T-cell (primary cell): ENCODE results near the gene ZNF710. TPM values are rescaled to one million over a fixed set of nuclear protein-coding genes. Genes with fewer than 3 reads are reported as not detected.
"Not testable (repeated sequence)": the region's sequence is repeated elsewhere in the genome, so short reads cannot be mapped to it uniquely, and the experiment has no call there.

Experiments used
- ATAC-seq, 4 experiments: fragments of 200-7000 bp in 3 of 4; fragments of 150-1000 bp in 1 of 4; cut with Tn5 transposase; replicated peaks in 1 of 4; 1 replicate in 3 of 4; 2 replicates in 1 of 4; pipeline ENCODE4 v1.10.0; 2021; ENCODE audit warnings: moderate library complexity in 3 of 4, mild to moderate bottlenecking in 2 of 4, moderate number of reproducible peaks in 1 of 4
- CTCF ChIA-PET, 2 donors: fragments of 300-600 bp; sonication (Branson Sonifier 250); formaldehyde crosslinking; loops; one replicate each; lab custom pipeline; 2022; ENCODE audit warnings: antibody characterized with exemption in 2 of 2; lab: Charles Lee
- POLR2A ChIA-PET, 2 donors: fragments of 300-600 bp; sonication (Branson Sonifier 250); formaldehyde crosslinking; loops; one replicate each; lab custom pipeline; 2022; ENCODE audit warnings: antibody characterized with exemption in 2 of 2; lab: Charles Lee
- DNase-seq, 35 experiments: peaks; one replicate each; pipeline versions ENCODE4 v3.0.0 to v3.0.0-alpha.2; 2013 to 2023
- H3K27ac ChIP-seq: one replicate; pipeline ENCODE4 v1.5.1; 2013; ENCODE audit warnings: low read length
- H3K27me3 ChIP-seq, 2 experiments: replicated peaks in 1 of 2; 1 replicate in 1 of 2; 2 replicates in 1 of 2; pipeline versions ENCODE4 v1.6.1 to v1.7.0; 2013; ENCODE audit warnings: low read length in 1 of 2, mixed read lengths in 1 of 2; ENCODE audit not compliant: control insufficient read depth in 2 of 2, insufficient read depth in 2 of 2; ENCODE audit errors: extremely low read depth in 1 of 2
- H3K36me3 ChIP-seq, 2 donors: 1 replicate in 1 of 2; 2 replicates in 1 of 2; pipeline versions ENCODE4 v1.6.1 to v1.7.0; 2013; ENCODE audit warnings: low read length in 1 of 2; ENCODE audit not compliant: control insufficient read depth in 2 of 2, insufficient read depth in 1 of 2; ENCODE audit errors: extremely low read depth in 1 of 2
- H3K4me1 ChIP-seq, 2 experiments: 1 replicate in 1 of 2; 2 replicates in 1 of 2; pipeline versions ENCODE4 v1.6.1 to v1.7.0; 2013; ENCODE audit warnings: low read length in 2 of 2, mixed read lengths in 1 of 2; ENCODE audit not compliant: insufficient read depth in 2 of 2, control insufficient read depth in 1 of 2; ENCODE audit errors: extremely low read depth in 1 of 2
- H3K4me3 ChIP-seq, 2 donors: 1 replicate in 1 of 2; 2 replicates in 1 of 2; pipeline versions ENCODE4 v1.5.1 to v1.7.0; 2013; ENCODE audit warnings: mild to moderate bottlenecking in 2 of 2, low read length in 1 of 2, moderate library complexity in 1 of 2; ENCODE audit not compliant: control insufficient read depth in 1 of 2; ENCODE audit errors: extremely low read depth in 1 of 2
- H3K9me3 ChIP-seq: 2 replicates; pipeline ENCODE4 v1.7.0; 2013
- H3K27ac Mint-ChIP-seq, 2 donors: one replicate each; pipeline ENCODE4 v1.8.0; 2020 to 2021; ENCODE audit warnings: mild to moderate bottlenecking in 2 of 2, mixed read lengths in 2 of 2
- H3K27me3 Mint-ChIP-seq, 2 donors: one replicate each; pipeline ENCODE4 v1.8.0; 2021 to 2022; ENCODE audit warnings: mixed read lengths in 2 of 2
- H3K36me3 Mint-ChIP-seq: one replicate; pipeline ENCODE4 v1.8.0; 2021; ENCODE audit warnings: mixed read lengths
- H3K4me1 Mint-ChIP-seq, 3 donors: one replicate each; pipeline ENCODE4 v1.8.0; 2020 to 2022; ENCODE audit warnings: mixed read lengths in 3 of 3, mild to moderate bottlenecking in 1 of 3
- H3K4me3 Mint-ChIP-seq, 3 donors: one replicate each; pipeline ENCODE4 v1.8.0; 2020 to 2022; ENCODE audit warnings: mild to moderate bottlenecking in 3 of 3, mixed read lengths in 3 of 3, moderate library complexity in 3 of 3
- H3K9me3 Mint-ChIP-seq, 3 donors: one replicate each; pipeline ENCODE4 v1.8.0; 2020 to 2022; ENCODE audit warnings: mixed read lengths in 3 of 3
- WGBS: methylation state at CpG from one replicate; pipeline ENCODE4 v1.1.5; 2013; ENCODE audit warnings: missing lambda C conversion rate; ENCODE audit not compliant: insufficient coverage; 5-methylcytosine and 5-hydroxymethylcytosine counted together
- total RNA-seq, 35 experiments: library from RNA in 6 of 35; stranded (reverse) in 6 of 35; fragments of 120-200 nt in 1 of 35; gene quantifications; one replicate each; pipeline versions ENCODE4 v1.2.1 to v1.2.4 and lab custom pipeline; 2013 to 2026

The ZNF710 gene
- total RNA-seq (10 to 100 TPM; 11.8 to 21.2 (median 17.7) TPM), total RNA-seq (lab: John Stamatoyannopoulos, UW) (4.9 to 24.1 (median 13.9) reads per million in 29 experiments)
- total RNA-seq (2013), result 8.7 TPM

GRCh38 chr15:90001062-90001682, at the start of gene ZNF710:
Gene ZNF710, plus strand, starts transcription at chr15:90001324. Its CDS starts 65,814 bp downstream, at chr15:90067138.
- H3K4me1 ChIP-seq, result peaks cover 20 to 43% of the 10 kb centered on the region in 2 experiments
- ATAC-seq, result peak; percentile 48 to 60 (median 52)
- CTCF ChIA-PET, result no interaction called here
- H3K4me3 Mint-ChIP-seq, result peak within 1 kb of the TSS; percentile 92 to 96 (median 95)
- no peaks in the 10 kb centered on the region for H3K36me3 ChIP-seq
- under 1% methylated on average over 22 of the region's 42 CpGs for WGBS
- peak within 1 kb of the TSS; percentile 69 for H3K27ac ChIP-seq
- no peaks in the 10 kb centered on the region for H3K36me3 Mint-ChIP-seq
- no peaks in the 10 kb centered on the region for H3K9me3 ChIP-seq
- H3K27me3 Mint-ChIP-seq, result no peaks in the 10 kb centered on the region
- peaks cover 44 to 49% (median 47%) of the 10 kb centered on the region in 3 donors for H3K4me1 Mint-ChIP-seq
- DNase-seq, result peak in 13 of 35 experiments; percentile 5 to 55 (median 24)
- H3K4me3 ChIP-seq, result peak within 1 kb of the TSS; percentile 78 to 79
- H3K27ac Mint-ChIP-seq, result peak within 1 kb of the TSS; percentile 95
- no peaks in the 10 kb centered on the region for H3K27me3 ChIP-seq
- POLR2A ChIA-PET, result interaction anchor here (0.6 to 1.0 kb wide), 2 partner anchors 102 to 919 kb away, joined by 3 to 5 read pairs; no protein-coding TSS in a partner anchor
- no peaks in the 10 kb centered on the region for H3K9me3 Mint-ChIP-seq

GRCh38 chr15:89954541-89954940, 46.6 kb upstream of the ZNF710 start:
- H3K4me1 ChIP-seq, result no peaks in the 10 kb centered on the region
- no peak overlapping the region for H3K27ac ChIP-seq
- H3K36me3 ChIP-seq, result no peaks in the 10 kb centered on the region
- peaks cover 0 to 4% (median 3%) of the 10 kb centered on the region in 3 donors for H3K9me3 Mint-ChIP-seq
- WGBS, result no CpG with 5 or more reads among the region's 3 CpGs
- ATAC-seq (no peak), DNase-seq (no peak)
- no peak overlapping the region for H3K27ac Mint-ChIP-seq
- H3K4me3 Mint-ChIP-seq, result no peak overlapping the region
- no peaks in the 10 kb centered on the region for H3K9me3 ChIP-seq
- ChIA-PET CTCF (no interaction called here), POLR2A (no interaction called here)
- H3K4me3 ChIP-seq, result no peak overlapping the region
- peaks cover 0 to 4% of the 10 kb centered on the region in 2 experiments for H3K27me3 ChIP-seq
- H3K27me3 Mint-ChIP-seq, result no peaks in the 10 kb centered on the region
- no peaks in the 10 kb centered on the region for H3K4me1 Mint-ChIP-seq
- no peaks in the 10 kb centered on the region for H3K36me3 Mint-ChIP-seq

GRCh38 chr15:89955449-89955998, 45.6 kb upstream of the ZNF710 start:
- H3K4me1 Mint-ChIP-seq, H3K36me3 ChIP-seq, H3K27ac Mint-ChIP-seq, H3K4me3 Mint-ChIP-seq, H3K9me3 Mint-ChIP-seq, H3K9me3 ChIP-seq, POLR2A ChIA-PET, H3K27ac ChIP-seq, H3K27me3 ChIP-seq, H3K27me3 Mint-ChIP-seq, H3K4me1 ChIP-seq, DNase-seq, ATAC-seq, CTCF ChIA-PET, H3K4me3 ChIP-seq, H3K36me3 Mint-ChIP-seq: not testable (repeated sequence)
- 100% methylated on average over 5 of the region's 13 CpGs for WGBS

GRCh38 chr15:89958107-89958805, 42.9 kb upstream of the ZNF710 start:
- Histone ChIP-seq H3K9me3 (no peaks in the 10 kb centered on the region), H3K36me3 (no peaks in the 10 kb centered on the region), H3K4me1 (no peaks in the 10 kb centered on the region), H3K27ac (no peak overlapping the region), H3K27me3 (no peaks in the 10 kb centered on the region), H3K4me3 (no peak overlapping the region)
- H3K4me1 Mint-ChIP-seq, result no peaks in the 10 kb centered on the region
- no peaks in the 10 kb centered on the region for H3K36me3 Mint-ChIP-seq
- no peak overlapping the region for H3K4me3 Mint-ChIP-seq
- H3K27ac Mint-ChIP-seq, result no peak overlapping the region
- no peaks in the 10 kb centered on the region for H3K27me3 Mint-ChIP-seq
- ChIA-PET CTCF (no interaction called here), POLR2A (no interaction called here)
- ATAC-seq, result no peak
- DNase-seq, result no peak
- WGBS, result 91% methylated on average over 12 of the region's 18 CpGs
- H3K9me3 Mint-ChIP-seq, result peaks cover 0 to 4% (median 3%) of the 10 kb centered on the region in 3 donors

GRCh38 chr15:89963301-89964231, 37.6 kb upstream of the ZNF710 start:
- Mint-ChIP-seq H3K9me3 (no peaks in the 10 kb centered on the region), H3K27me3 (peaks cover 0 to 4% of the 10 kb centered on the region in 2 donors), H3K4me1 (peaks cover 0 to 6% (median 2%) of the 10 kb centered on the region in 3 donors), H3K36me3 (no peaks in the 10 kb centered on the region), H3K27ac (no peak overlapping the region), H3K4me3 (no peak overlapping the region)
- 93% methylated on average over 5 of the region's 11 CpGs for WGBS
- Histone ChIP-seq H3K9me3 (no peaks in the 10 kb centered on the region), H3K4me1 (no peaks in the 10 kb centered on the region), H3K36me3 (no peaks in the 10 kb centered on the region), H3K27me3 (no peaks in the 10 kb centered on the region), H3K4me3 (no peak overlapping the region), H3K27ac (no peak overlapping the region)
- DNase-seq (peak in 1 of 35 experiments; percentile 24), ATAC-seq (no peak)
- ChIA-PET POLR2A (no interaction called here), CTCF (interaction anchor here in 1 of 2 donors (0.7 kb wide), 1 partner anchor 108 kb away, joined by 3 read pairs; no protein-coding TSS in a partner anchor)
